Stomach (tissue), 4 donors: Measurements from ENCODE around the gene CLSTN2.

Source experiments
- CTCF ChIP-seq, 7 experiments: fragments of 450-650 bp in 4 of 7; fragments of 200-600 bp in 3 of 7; sonication (generic) in 3 of 7; IDR thresholded peaks; one replicate each; pipeline ENCODE4 v1.5.1; 2016 to 2019; ENCODE audit warnings: antibody characterized with exemption in 7 of 7, control low read depth in 2 of 7, mild to moderate bottlenecking in 1 of 7
- POLR2A ChIP-seq, 4 donors: fragments of 450-650 bp; IDR thresholded peaks; one replicate each; pipeline ENCODE4 v1.6.1; 2016; ENCODE audit warnings: antibody characterized with exemption in 4 of 4, control low read depth in 2 of 4, mild to moderate bottlenecking in 1 of 4, moderate library complexity in 1 of 4
- POLR2AphosphoS5 ChIP-seq, 3 donors: sonication (generic); formaldehyde crosslinking; IDR thresholded peaks; one replicate each; pipeline ENCODE4 v1.6.1; 2016; ENCODE audit warnings: antibody characterized with exemption in 3 of 3

- TF ChIP-seq POLR2AphosphoS5 (IDR thresholded peaks at IDR 0.05) (no peak), CTCF (IDR thresholded peaks at IDR 0.05) (no peak), POLR2A (IDR thresholded peaks at IDR 0.05) (no peak)
These were observed 592.2 kb downstream of the CLSTN2 start for GRCh38 chr3:140527156-140527555.
